ENCODE results near the gene PKHD1.

GRCh38 chr6:51660767-51661166, 426.6 kb downstream of the PKHD1 start:
- TF ChIP-seq CTCF (IDR thresholded peaks at IDR 0.05) (no peak), POLR2A (IDR thresholded peaks at IDR 0.05) (no peak)

All from uterus (tissue), 2 donors.